ENCODE measurements around the gene SCARB1.
A peak's percentile ranks its signal among the peaks of the same experiment; 100 is the strongest.

Gene SCARB1

GRCh38 chr12:124841558-124841945, 22.1 kb downstream of the SCARB1 start:
- DNase-seq: no peak

DNA sequence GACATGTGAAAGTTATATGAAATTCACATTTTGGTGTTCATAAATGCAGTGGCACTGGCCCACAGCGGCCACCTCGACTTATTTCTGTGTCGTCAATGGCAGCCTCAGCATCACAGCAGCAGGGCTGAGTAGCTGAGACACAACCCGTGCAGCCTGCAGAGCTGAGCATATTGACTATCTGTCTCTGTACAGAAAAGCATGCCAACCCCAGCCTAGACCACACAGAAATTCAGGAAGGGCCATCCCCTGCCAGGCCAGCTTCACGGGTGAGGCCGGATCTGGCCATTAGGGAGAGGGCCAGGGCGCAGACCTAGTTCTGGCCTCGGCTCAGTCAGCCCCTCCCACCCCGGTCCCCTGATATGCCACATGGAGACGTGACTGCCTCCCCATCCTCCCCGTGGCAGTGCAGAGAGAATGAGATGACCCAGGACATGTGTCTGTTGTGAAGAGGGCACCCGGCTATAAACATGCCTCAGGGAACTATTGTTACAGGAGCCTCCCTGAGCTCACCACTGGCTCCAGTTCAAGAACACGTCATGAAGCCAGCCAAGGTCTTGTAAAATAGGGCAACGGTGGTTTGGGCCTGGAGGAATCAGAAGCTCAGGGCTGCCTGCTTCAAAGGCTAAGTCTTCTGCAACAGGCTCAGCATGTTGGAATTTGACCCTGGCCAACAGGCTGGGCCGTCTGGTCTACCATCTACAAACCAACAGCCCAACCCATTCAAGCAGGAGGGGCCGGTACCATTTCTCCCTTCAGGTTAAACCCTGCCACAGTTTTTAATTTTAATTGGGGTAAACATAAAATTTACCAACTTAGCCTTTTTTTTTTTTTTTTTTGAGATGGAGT, 25.5 kb downstream of the SCARB1 start:
- peak; percentile 63 to 81 for DNase-seq

GRCh38 chr12:124837249-124837897, 26.3 kb downstream of the SCARB1 start:
- no peak for DNase-seq

- DNase-seq: no peak
Measured at GRCh38 chr12:124836759-124837158, 26.9 kb downstream of the SCARB1 start.

DNA sequence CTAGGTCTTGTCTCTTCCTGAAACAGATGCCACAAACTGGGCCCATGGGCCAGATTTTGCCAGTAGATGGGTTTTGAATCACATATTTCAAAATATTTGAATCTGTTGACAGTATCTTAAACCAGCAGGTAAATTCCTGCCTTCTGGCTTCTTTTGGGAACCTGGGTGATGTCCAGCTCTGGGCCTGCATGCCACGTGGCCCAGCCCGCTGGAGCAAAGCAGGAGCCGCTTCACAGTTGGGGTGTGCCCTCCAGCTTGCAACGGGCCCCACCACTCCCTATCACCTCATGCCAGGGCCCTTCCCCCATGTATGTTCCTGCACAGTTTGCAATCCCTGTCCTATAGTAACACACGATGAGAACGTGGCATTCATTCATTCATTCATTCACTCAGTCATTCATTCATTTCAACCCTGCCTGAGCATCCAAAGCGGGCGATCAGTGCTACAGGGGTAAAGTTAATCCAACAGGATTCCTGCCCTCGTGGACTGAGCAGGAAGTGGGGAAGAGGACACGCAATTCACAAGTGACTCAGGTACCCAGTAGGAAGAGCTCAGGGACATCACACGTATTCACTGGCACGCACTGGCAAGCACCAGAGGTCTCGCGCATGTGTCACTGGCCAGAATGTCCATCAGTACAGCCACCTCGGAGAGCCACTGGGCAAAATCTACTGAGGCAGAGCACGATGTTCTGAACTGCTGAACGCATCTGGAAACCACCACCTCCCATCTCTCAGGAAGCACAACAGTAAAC, 27.8 kb downstream of the SCARB1 start:
- no peak for DNase-seq

DNA sequence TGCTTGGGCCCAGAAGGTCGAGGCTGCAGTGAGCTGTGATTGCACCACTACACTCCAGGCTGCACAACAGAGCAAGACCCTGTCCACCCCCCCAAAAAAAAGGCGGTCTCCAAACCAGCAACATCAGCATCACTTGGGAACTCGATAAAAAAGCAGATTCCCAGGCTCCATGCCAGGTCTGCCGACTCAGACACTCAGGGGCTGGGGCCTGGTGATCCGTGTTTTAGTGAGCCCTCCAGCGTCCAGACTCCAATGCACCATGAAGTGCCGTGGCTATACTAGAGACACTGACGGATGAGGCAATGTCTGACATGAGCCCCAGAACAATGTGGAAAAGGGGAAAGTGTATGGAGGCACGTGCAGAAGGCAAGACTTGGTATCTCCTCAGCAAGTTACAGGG, 28.8 kb downstream of the SCARB1 start:
- no peak for DNase-seq

GRCh38 chr12:124833693-124834122, 30.0 kb downstream of the SCARB1 start:
- DNase-seq: no peak

DNA sequence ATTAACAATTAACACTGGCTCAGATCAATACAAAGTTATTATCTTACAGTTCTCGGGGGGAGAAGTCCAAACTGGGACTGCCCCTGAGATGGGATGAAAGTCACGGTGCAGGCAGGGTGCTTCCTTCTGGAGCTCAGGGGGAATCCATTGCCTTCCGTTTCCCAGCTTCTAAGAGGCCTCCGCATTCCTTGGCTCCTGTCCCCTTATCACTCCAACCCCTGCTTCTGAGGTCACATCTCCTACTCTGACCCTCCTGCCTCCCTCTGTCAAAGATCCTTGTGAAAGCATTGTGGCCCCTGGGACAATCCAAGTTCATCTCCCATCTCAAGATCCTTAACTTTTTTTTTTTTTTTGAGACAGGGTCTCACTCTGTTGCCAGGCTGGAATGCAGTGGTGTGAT, 30.8 kb downstream of the SCARB1 start:
- DNase-seq: no peak

DNA sequence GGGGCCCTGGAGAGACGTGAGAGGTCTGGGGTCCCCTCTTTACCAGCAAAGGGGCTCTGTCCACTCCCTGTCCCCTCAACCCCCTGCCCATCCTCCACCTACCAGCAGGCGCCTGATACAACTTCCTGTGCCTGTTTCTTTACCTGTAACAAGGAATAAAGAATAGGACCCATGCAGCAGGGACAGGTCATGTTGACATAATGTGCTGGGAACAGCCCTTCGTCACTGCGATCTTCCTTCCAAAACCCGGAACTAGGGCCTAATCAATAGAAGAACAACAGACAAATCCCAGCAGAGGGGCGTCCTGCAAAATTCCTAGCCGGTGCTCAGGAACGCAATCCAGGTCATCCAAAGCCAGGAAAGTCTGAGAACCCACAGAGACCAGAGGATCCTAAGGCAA, 32.1 kb downstream of the SCARB1 start:
- no peak for DNase-seq

DNA sequence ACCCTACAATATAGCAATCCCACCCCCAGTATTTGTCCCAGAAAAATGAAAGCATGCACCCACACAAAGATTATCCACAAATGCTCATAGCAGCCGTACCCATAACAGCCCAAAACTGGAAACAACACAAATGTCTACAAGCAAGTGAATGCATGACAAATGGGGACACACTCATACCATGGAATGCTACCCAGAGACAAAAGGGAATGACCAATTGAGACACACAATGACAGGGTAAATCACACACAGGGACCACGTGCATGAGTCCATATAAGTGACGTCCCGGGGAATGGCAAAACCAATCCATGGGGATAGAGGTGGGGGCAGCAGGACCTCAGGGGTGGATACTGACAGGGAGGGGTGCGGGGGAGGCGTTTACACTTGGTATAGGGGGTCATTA, 33.4 kb downstream of the SCARB1 start:
- no peak for DNase-seq

DNA sequence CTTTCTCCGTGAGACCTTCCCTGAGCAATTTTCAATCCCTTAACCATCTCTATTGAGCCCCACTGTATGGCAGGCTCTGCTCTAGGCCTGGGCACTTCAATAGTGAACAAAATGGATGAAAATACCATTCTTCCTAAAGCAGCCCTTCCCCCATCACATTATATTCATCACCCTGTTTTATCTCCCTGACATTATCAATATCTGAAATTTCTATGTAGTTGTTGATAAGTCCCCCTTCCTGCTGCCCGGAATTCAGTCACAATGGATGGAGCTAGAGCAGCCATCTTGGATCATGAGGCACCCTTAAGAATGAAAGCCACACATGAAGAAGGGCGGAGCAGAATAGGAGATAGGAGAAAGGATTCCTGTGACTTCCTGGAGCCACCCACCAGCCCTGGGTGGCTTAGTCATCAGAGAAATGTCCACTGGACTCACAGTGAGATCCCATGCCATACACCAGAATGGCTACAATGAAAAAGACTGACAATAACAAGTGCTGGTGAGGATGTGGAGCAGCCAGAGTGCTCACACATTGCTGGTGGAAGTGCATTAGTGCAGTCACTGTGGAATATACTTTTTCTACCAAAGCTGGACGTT, 33.9 kb downstream of the SCARB1 start:
- DNase-seq: no peak

DNA sequence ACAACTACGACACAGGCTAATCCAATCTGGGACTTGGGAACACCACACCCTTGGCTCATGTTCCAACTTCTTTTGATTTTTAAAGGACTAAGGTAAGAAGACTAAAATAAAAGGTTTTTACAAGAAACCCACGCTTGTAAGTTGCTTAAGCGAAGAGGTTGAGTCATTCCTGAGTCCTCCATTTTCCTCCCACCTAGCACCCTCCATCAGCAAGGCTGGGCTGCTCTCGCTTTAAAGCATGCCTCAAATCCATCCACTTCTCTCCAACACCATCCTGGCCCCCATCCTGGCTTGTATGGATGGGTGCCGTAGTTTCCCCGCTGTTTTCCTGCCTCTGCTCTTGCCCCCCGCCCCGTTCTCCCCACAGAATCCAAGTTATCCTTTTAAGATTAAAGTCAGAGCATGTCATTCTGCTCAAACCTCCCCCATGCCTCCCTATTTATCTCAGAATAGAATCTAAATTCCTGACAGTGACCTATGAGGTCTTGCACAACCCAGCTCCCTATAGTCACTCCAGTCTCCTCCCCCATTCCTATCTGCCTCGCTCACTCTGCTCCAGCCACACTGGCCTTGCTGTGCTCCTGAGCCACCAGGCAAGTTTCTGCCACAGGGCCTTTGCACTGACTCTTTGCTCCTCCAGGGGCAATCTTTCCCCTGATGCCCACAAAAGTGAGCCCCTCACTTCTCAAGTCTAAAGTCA, 34.5 kb downstream of the SCARB1 start:
- no peak for DNase-seq

DNA sequence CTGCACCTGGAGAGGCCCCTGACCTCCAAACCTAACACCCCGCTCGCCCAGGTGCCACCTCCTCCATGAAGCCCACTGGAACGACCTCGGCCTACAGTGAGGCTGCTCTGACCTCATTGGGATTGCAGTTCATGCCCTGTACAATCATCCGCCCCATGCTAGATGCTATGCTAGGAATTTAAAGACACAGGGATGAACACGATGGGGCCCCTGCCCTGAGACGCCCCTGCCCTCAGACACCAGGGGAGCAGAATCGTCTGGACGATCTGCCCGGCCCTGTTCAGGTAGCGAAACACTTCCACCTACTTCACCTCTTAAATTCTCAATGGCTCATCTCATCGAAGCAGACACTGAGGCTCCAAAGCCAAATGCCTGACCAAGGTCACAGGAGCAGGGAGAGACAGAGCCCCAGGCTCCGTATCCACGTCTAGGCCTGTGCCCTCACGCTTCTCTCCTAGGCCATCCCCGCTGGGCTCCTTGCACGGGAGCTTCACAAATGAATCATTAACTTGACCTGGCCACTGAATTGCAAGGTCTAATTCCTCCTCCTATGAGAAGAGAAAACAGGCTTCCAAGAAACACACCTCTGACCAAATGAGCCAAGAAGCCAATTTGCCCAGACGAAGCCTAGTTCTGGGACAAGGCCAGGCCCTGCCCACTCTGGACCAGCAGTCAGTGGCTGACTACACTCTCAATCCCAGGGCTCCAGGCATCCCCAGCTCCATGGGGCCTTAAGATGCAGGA, 35.2 kb downstream of the SCARB1 start:
- no peak for DNase-seq

- no peak for DNase-seq
Measured at GRCh38 chr12:124827588-124828184, 36.0 kb downstream of the SCARB1 start.

GRCh38 chr12:124824195-124824594, 39.5 kb downstream of the SCARB1 start:
- DNase-seq: no peak

- no peak for DNase-seq
Measured at GRCh38 chr12:124823272-124823970, 40.2 kb downstream of the SCARB1 start.

DNA sequence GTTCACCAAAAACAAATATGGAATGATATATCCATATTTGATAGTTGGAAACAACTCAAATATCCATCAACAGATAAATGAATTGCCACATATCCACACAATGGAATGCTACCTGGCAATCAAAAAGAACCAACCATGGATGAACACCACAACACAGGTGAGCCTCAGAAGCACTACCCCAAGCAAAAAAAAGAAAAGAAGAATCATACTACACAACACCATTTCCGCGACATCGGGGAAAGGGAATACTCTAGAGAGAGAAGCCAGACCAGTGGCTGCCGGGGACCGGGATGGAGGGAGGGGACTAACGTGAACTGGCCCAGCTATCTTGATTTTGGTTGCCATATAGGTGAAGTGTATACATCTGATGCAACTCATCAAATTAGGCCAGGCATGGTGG, 41.4 kb downstream of the SCARB1 start:
- DNase-seq: no peak

DNA sequence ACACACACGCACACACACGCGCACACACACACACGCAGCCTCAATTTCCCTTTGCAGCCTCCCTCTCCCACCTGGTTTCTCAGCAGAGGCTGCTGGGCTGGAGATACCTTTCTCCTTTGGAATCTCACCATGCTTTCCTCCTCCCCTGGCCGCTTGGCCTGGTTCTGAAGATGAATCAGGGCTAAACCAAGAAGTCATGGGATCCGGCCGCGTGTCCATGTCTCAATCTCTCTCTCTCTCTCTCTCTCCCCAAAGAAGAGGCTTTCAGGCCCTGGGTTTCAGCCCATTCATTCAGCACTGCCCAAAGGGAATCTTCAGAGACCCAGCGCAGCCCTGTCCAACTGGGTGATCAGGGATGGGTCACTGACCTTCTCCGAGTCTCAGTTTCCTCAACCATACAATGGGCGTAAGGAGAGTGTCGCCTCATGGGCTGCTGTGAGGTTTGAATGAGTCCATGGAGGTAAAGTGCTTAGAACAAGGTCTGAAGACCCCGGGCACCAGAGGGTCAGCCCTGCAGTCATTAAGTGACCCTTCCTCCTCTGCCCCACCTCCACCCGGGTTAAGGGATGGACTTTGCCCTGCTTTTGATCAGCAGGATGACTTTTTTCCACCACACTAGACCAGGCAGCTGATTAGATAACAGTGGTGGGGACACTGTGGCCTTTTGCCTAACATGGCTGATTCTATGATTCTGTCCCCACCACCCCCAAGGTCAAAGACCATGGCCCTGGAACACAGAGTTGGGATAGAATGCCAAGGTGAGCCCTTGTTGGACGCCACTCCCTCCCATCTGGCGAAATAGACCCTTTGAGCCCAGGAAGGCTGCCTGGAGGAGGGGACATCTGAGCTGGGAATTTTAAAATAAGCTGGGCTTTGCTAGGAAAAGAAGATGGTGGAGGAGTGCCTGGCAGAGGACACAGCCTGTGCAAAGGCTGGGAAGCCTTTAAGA, 42.1 kb downstream of the SCARB1 start:
- DNase-seq: no peak

GRCh38 chr12:124820199-124820598, 43.5 kb downstream of the SCARB1 start:
- DNase-seq: no peak

GRCh38 chr12:124819525-124819924, 44.1 kb downstream of the SCARB1 start:
- DNase-seq: no peak

Measured in cerebellar nuclear complex (tissue), 1 donor.